ENCODE data around the gene FUBP1.

GRCh38 chr1:78006521-78006920 lies 27.6 kb upstream of the FUBP1 start:
- TF ChIP-seq TAF1 (IDR thresholded peaks at IDR 0.05; ENCODE audit: borderline replicate concordance, low read depth, low read length) (no peak), POLR2AphosphoS5 (IDR thresholded peaks at IDR 0.05; ENCODE audit: low read depth, low read length) (no peak), POLR2A (IDR thresholded peaks at IDR 0.05; ENCODE audit: low read depth, low read length) (no peak)
